Rectal smooth muscle tissue (tissue), 1 donor: ENCODE measurements around the gene KREMEN1.

Experiments used
- H3K27ac ChIP-seq: one replicate; pipeline ENCODE4 v1.7.0; 2013; ENCODE audit warnings: low read depth, low read length, inconsistent platforms
- H3K27me3 ChIP-seq: one replicate; pipeline ENCODE4 v1.7.0; 2013; ENCODE audit warnings: low read length; ENCODE audit not compliant: control insufficient read depth, insufficient read depth
- H3K36me3 ChIP-seq: one replicate; pipeline ENCODE4 v1.7.0; 2013; ENCODE audit warnings: low read length; ENCODE audit not compliant: control insufficient read depth, insufficient read depth
- H3K4me1 ChIP-seq: one replicate; pipeline ENCODE4 v1.7.0; 2013; ENCODE audit warnings: low read length; ENCODE audit not compliant: control insufficient read depth, insufficient read depth
- H3K4me3 ChIP-seq: one replicate; pipeline ENCODE4 v1.7.0; 2013; ENCODE audit warnings: low read length
- H3K9ac ChIP-seq: one replicate; pipeline ENCODE4 v1.7.0; 2013; ENCODE audit warnings: low read length

Gene KREMEN1

GRCh38 chr22:29121124-29121523 is 48.3 kb downstream of the KREMEN1 start:
- Histone ChIP-seq H3K27ac (no peak overlapping the region), H3K36me3 (no peaks in the 10 kb centered on the region), H3K4me3 (no peak overlapping the region), H3K27me3 (no peaks in the 10 kb centered on the region), H3K4me1 (no peaks in the 10 kb centered on the region), H3K9ac (no peak overlapping the region)

DNA sequence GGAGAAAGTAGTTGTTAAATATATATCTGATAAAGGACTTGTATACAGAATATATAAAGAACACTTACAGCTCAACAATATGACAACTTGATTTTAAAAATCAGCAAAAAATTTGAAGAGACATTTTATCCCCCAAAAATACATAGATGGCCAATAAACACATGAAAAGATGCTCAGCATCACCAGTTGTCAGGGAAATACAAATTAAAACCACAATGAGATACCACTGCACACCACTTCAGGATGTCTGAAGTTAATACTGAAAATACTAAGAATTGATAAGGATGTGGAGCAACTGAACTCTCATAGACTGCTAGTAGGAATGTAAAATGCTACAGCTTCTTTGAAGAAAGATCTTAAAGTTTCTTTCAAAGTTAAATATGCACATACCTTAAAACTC is 49.2 kb downstream of the KREMEN1 start:
- Histone ChIP-seq H3K4me1 (no peaks in the 10 kb centered on the region), H3K9ac (no peak overlapping the region), H3K36me3 (no peaks in the 10 kb centered on the region), H3K27me3 (no peaks in the 10 kb centered on the region), H3K4me3 (no peak overlapping the region), H3K27ac (no peak overlapping the region)

DNA sequence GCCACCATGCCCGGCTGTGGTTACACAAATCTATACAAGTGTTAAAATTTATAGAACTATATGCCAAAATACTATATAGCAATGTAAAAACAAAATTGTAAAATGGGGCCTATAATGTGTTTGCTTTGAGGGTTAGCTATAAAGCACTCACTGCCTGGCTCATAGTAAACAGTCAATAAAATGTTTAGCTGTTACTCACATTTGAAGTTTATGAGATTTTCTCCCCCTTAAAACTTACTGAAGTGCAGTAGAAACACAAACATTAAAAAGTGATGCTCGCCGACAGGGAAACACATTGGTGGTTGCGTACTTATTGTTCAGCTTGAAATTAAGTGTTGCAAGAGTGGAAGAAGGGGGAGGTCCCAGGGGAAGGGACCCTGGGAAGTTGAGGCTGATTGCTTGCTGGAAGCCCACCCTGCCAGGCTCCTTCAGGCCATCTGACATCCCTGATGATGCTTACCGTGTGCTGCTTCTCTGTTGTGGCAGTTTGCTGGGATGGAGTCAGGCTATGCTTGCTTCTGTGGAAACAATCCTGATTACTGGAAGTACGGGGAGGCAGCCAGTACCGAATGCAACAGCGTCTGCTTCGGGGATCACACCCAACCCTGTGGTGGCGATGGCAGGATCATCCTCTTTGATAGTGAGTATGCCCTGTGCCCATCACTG is 52.1 kb downstream of the KREMEN1 start:
- H3K27ac ChIP-seq: no peak overlapping the region
- no peaks in the 10 kb centered on the region for H3K27me3 ChIP-seq
- no peak overlapping the region for H3K9ac ChIP-seq
- no peak overlapping the region for H3K4me3 ChIP-seq
- H3K36me3 ChIP-seq: no peaks in the 10 kb centered on the region
- H3K4me1 ChIP-seq: no peaks in the 10 kb centered on the region

GRCh38 chr22:29125443-29125778 is 52.6 kb downstream of the KREMEN1 start:
- Histone ChIP-seq H3K4me3 (no peak overlapping the region), H3K36me3 (no peaks in the 10 kb centered on the region), H3K9ac (no peak overlapping the region), H3K4me1 (no peaks in the 10 kb centered on the region), H3K27ac (no peak overlapping the region), H3K27me3 (no peaks in the 10 kb centered on the region)

GRCh38 chr22:29125844-29126243 is 53.0 kb downstream of the KREMEN1 start:
- Histone ChIP-seq H3K4me3 (no peak overlapping the region), H3K27ac (no peak overlapping the region), H3K36me3 (no peaks in the 10 kb centered on the region), H3K27me3 (no peaks in the 10 kb centered on the region), H3K9ac (no peak overlapping the region), H3K4me1 (no peaks in the 10 kb centered on the region)

GRCh38 chr22:29126670-29127395 is 54.0 kb downstream of the KREMEN1 start:
- Histone ChIP-seq H3K27me3 (no peaks in the 10 kb centered on the region), H3K27ac (no peak overlapping the region), H3K36me3 (no peaks in the 10 kb centered on the region)

GRCh38 chr22:29128891-29129807 is 56.3 kb downstream of the KREMEN1 start:
- Histone ChIP-seq H3K27ac (no peak overlapping the region), H3K4me3 (no peak overlapping the region), H3K4me1 (no peaks in the 10 kb centered on the region), H3K27me3 (no peaks in the 10 kb centered on the region), H3K9ac (no peak overlapping the region), H3K36me3 (no peaks in the 10 kb centered on the region)

More at GRCh38 chr22:29126670-29127395, 54.0 kb downstream of the KREMEN1 start:
- no peak overlapping the region for H3K9ac ChIP-seq
- no peaks in the 10 kb centered on the region for H3K4me1 ChIP-seq
- no peak overlapping the region for H3K4me3 ChIP-seq

GRCh38 chr22:29129808-29130140 is 56.9 kb downstream of the KREMEN1 start:
- no peak overlapping the region for H3K9ac ChIP-seq
- no peak overlapping the region for H3K27ac ChIP-seq

GRCh38 chr22:29130476-29130875 is 57.6 kb downstream of the KREMEN1 start:
- no peaks in the 10 kb centered on the region for H3K27me3 ChIP-seq
- peaks cover 4% of the 10 kb centered on the region for H3K36me3 ChIP-seq
- H3K27ac ChIP-seq: no peak overlapping the region
- no peaks in the 10 kb centered on the region for H3K4me1 ChIP-seq
- H3K9ac ChIP-seq: no peak overlapping the region
- no peak overlapping the region for H3K4me3 ChIP-seq

More at GRCh38 chr22:29129808-29130140, 56.9 kb downstream of the KREMEN1 start:
- H3K4me3 ChIP-seq: no peak overlapping the region
- H3K4me1 ChIP-seq: no peaks in the 10 kb centered on the region
- peaks cover 3% of the 10 kb centered on the region for H3K36me3 ChIP-seq
- no peaks in the 10 kb centered on the region for H3K27me3 ChIP-seq

DNA sequence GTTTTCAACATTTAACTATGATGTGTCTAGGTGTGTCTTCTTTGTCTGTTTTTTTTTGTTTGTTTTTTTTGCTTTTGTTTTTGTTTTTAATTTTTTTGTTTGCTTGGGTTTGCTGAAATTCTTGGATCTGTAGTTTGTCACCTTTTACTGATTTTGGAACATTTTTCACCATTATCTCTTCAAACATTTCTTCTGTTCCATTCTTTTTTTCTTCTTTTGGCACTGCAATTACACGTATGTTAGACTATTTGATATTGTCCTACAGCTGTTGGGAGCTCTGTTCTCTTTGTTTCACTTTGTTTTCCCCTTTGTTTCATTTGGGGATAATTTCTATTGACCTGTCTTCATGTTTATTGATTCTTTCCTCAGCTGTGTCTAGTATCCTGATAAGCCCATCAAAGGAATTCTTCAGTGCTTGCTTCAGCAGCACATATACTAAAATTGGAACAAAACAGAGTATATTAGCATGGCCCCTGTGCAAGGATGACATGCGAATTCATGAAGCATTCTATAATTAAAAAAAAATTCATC is 60.8 kb downstream of the KREMEN1 start:
- Histone ChIP-seq H3K36me3 (peaks cover 4% of the 10 kb centered on the region), H3K27me3 (no peaks in the 10 kb centered on the region), H3K9ac (no peak overlapping the region), H3K4me3 (no peak overlapping the region), H3K4me1 (no peaks in the 10 kb centered on the region), H3K27ac (no peak overlapping the region)

DNA sequence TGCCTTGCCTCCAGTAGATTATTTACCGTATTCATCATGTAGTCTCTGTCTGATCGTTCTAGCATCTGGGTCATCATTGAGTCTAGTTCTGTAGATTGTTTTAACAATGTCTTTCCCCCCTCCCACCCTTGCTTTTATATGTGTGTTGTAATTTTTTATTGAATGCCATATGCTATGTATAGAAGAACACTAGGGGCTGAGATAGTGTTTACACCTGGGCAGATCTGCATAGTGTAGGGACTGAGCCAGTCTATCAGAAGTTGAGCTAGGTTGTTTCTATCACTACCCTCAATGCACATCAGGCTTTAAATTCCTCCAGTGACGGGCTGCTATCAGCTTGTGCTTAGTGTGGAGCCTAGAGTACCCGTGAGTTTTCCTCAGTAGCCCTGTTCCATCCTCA is 61.6 kb downstream of the KREMEN1 start:
- Histone ChIP-seq H3K36me3 (peaks cover 4% of the 10 kb centered on the region), H3K27me3 (no peaks in the 10 kb centered on the region), H3K9ac (no peak overlapping the region)

More for the DNA sequence above, 61.6 kb downstream of the KREMEN1 start:
- H3K4me1 ChIP-seq: no peaks in the 10 kb centered on the region
- no peak overlapping the region for H3K27ac ChIP-seq
- no peak overlapping the region for H3K4me3 ChIP-seq
